Measurements from ENCODE around the gene APOF. TPM values are rescaled to one million over a fixed set of nuclear protein-coding genes. Genes with fewer than 3 reads are reported as not detected.

The APOF gene
- total RNA-seq, 1 experiment from 2014 or later = not detected

DNA sequence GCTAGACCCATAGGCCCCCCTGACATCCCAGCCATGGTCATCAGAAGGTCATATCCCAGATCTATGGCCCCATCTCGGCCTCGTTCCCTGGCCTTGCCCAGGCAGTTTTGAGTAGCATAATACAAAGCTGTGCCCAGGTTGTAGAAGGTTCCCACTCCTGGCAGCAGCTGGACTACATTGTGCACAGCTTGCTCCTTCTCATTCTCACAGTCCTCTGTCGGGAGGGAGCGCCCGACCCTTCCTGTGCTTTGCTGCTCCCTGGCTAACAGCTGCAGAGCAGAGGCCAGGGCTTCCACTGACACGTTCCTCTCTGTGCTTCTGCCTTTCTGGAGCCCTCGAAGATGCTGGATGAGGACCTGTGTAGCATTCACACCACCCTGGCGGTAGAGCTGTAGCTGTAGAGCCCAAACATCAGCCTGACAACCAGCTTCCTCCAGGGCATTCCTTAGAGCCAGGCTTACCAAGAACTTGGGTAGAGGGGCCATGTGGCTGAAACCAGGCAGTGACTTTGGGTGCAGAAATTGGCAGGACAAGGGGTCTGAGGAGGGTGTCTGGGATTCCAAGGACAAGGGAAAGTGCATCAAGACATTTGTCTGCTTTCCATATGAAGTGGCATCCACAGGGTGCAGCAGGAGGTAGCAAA lies 1.0 kb downstream of the APOF start:
- H3K9me3 Mint-ChIP-seq (ENCODE audit: low read depth, unreplicated experiment) = no peaks in the 10 kb centered on the region
- CTCF ChIA-PET = no interaction called here
- no peaks in the 10 kb centered on the region for H3K27me3 Mint-ChIP-seq (ENCODE audit: unreplicated experiment)
- TF ChIP-seq, protein P1, sequence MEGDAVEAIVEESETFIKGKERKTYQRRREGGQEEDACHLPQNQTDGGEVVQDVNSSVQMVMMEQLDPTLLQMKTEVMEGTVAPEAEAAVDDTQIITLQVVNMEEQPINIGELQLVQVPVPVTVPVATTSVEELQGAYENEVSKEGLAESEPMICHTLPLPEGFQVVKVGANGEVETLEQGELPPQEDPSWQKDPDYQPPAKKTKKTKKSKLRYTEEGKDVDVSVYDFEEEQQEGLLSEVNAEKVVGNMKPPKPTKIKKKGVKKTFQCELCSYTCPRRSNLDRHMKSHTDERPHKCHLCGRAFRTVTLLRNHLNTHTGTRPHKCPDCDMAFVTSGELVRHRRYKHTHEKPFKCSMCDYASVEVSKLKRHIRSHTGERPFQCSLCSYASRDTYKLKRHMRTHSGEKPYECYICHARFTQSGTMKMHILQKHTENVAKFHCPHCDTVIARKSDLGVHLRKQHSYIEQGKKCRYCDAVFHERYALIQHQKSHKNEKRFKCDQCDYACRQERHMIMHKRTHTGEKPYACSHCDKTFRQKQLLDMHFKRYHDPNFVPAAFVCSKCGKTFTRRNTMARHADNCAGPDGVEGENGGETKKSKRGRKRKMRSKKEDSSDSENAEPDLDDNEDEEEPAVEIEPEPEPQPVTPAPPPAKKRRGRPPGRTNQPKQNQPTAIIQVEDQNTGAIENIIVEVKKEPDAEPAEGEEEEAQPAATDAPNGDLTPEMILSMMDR (IDR thresholded peaks at IDR 0.05; ENCODE audit: unreplicated experiment) = no peak
- DNase-seq = no peak
- H3K27ac Mint-ChIP-seq (ENCODE audit: unreplicated experiment) = peak overlapping the region; percentile 63
- BruUV-seq (replicated peaks) = no TSS peak
- intact Hi-C loops (cut with micrococcal nuclease; ENCODE audit: unreplicated experiment) = loop anchor here (10.0 kb wide), 1 partner anchor 103 kb away; the partner anchor contains the start of gene SPRYD4
- H3K36me3 Mint-ChIP-seq (ENCODE audit: insufficient read depth, unreplicated experiment) = peaks cover 30% of the 10 kb centered on the region
- H3K4me3 Mint-ChIP-seq (ENCODE audit: low read depth, unreplicated experiment) = peak overlapping the region; percentile 89
- H3K4me1 Mint-ChIP-seq (ENCODE audit: low read depth, unreplicated experiment) = peaks cover 8% of the 10 kb centered on the region

DNA sequence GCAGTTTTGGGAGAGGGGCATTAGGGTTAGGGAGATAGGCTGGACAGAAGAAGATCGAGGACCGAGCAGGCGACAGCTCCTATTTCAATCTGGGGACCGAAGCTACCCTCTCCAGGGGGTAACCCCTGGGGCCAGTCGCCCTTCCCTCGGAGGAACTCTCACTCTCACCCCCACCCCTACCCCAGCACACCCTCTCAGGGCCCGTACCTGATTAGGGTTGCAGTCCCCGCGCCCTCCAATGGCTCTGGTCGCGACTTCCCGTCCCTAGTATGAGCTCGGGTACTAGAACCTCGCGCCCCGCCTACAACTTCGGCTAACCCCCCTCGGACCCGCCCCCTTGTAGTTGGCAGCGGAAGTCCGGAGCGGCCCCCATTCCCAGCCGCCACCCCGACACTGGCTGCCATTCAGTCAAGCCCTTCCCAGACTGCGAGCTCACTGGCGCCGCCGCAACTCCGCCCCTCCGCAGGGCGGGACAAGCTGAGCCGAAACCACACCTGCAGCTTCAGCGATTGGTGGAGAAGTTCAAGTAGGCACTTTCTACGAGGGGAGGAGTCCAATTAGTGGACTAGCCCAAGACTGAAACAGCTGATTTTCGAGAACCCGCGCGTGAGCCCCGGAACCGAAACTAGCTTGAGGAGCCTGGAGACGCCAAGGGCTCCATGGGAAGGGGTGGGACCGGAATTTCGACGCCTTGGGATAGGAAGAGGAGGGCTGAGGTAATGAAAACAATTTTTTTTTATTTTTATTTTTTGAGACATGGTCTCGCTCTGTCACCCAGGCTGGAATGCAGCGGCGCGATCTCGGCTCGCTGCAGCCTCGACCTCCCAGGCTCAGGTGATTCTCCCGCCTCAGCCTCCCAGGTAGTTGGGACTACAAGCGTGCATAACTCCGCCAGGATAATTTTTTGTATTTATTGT lies 2.5 kb downstream of the APOF start, which contains the start of gene STAT2:
STAT2 (minus strand) TSS at position 257 of the 917 bp plus-strand sequence. CDS start 3,536 bp downstream, outside the sequence.
- CTCF ChIA-PET = interaction anchor here (0.5 to 2.8 kb wide), 12 partner anchors 14 to 363 kb away, joined by 3 to 20 read pairs (median 3); partner anchors contain the start of genes CNPY2, ESYT1, PAN2 and RNF41
- Mint-ChIP-seq H3K4me3 (ENCODE audit: low read depth, unreplicated experiment) (peak within 1 kb of the TSS; percentile 89), H3K27ac (ENCODE audit: unreplicated experiment) (peak within 1 kb of the TSS; percentile 63), H3K36me3 (ENCODE audit: insufficient read depth, unreplicated experiment) (peaks cover 41% of the 10 kb centered on the region), H3K9me3 (ENCODE audit: low read depth, unreplicated experiment) (no peaks in the 10 kb centered on the region), H3K27me3 (ENCODE audit: unreplicated experiment) (no peaks in the 10 kb centered on the region), H3K4me1 (ENCODE audit: low read depth, unreplicated experiment) (peaks cover 8% of the 10 kb centered on the region)
- DNase-seq = peak; percentile 99
- intact Hi-C loops (cut with micrococcal nuclease; ENCODE audit: unreplicated experiment) = loop anchor here (10.0 kb wide), 1 partner anchor 105 kb away; the partner anchor contains the start of gene SPRYD4
- BruUV-seq (replicated peaks) = no TSS peak
- TF ChIP-seq, protein P1 (IDR thresholded peaks at IDR 0.05; ENCODE audit: unreplicated experiment) = no peak

DNA sequence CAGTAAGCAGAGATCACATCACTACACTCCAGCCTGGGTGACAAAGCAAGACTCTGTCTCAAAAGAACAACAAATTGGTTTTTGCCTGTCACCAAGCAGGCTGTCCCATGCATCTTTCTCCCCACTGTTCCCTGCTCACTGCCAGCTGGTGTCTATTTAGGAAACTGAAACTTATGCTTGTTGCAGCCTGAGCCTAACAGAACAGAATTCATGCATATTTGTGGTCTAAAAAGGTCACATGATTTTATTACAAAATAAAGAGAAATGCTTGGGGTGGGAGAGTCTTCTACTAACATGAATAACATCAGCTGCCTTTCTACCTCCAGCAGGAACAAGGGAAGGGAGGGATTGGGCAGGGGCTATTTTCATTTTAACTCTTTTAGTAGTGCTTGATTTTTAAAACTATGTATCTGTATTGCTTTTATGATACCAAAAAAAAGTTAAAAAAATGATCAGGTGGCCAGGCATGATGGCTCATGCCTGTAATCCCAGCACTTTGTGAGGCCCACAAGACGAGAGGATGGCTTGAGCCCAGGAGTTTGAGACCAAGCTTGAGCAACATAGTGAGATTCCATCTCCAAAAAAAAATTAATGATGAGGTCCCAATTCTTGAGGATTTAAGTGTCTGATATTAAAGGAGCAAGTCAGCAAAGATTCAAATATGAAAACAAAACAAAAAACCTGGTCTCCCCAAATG lies 3.7 kb downstream of the APOF start:
- Mint-ChIP-seq H3K27me3 (ENCODE audit: unreplicated experiment) (no peaks in the 10 kb centered on the region), H3K27ac (ENCODE audit: unreplicated experiment) (peak overlapping the region; percentile 63), H3K4me1 (ENCODE audit: low read depth, unreplicated experiment) (peaks cover 8% of the 10 kb centered on the region), H3K36me3 (ENCODE audit: insufficient read depth, unreplicated experiment) (peaks cover 50% of the 10 kb centered on the region), H3K9me3 (ENCODE audit: low read depth, unreplicated experiment) (no peaks in the 10 kb centered on the region), H3K4me3 (ENCODE audit: low read depth, unreplicated experiment) (peak overlapping the region; percentile 89)
- intact Hi-C loops (cut with micrococcal nuclease; ENCODE audit: unreplicated experiment) = no loop called here
- BruUV-seq (replicated peaks) = no TSS peak
- TF ChIP-seq, protein P1 (IDR thresholded peaks at IDR 0.05; ENCODE audit: unreplicated experiment) = no peak
- CTCF ChIA-PET = interaction anchor here (0.7 to 2.8 kb wide), 5 partner anchors 14 to 1971 kb away, joined by 4 to 20 read pairs (median 12); partner anchors contain the start of genes CNPY2 and PAN2
- DNase-seq = no peak

DNA sequence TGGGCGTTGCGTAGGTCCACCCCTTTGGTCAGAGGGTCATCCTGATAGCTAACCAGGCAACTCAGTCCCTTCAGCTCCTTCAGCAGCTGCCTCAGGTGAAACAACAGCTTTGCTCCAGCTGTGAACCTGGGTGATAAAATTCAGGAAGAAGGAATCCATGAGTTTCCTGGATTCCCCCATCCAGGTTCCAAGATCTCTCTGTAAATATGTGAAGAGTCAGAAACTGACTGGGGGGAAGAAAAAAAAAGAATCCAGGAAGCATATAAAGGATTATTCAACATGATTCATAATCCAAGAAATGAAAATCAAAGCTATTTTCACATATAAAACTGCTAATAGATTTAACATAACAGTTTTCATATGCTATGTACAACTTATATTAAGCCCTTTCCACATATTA lies 11.3 kb downstream of the APOF start:
- CTCF ChIA-PET = interaction anchor here (0.6 to 0.9 kb wide), 2 partner anchors 42 to 113 kb away, joined by 3 to 4 read pairs; no protein-coding TSS in a partner anchor
- Mint-ChIP-seq H3K27me3 (ENCODE audit: unreplicated experiment) (no peaks in the 10 kb centered on the region), H3K9me3 (ENCODE audit: low read depth, unreplicated experiment) (no peaks in the 10 kb centered on the region), H3K4me3 (ENCODE audit: low read depth, unreplicated experiment) (no peak overlapping the region), H3K27ac (ENCODE audit: unreplicated experiment) (no peak overlapping the region), H3K4me1 (ENCODE audit: low read depth, unreplicated experiment) (no peaks in the 10 kb centered on the region), H3K36me3 (ENCODE audit: insufficient read depth, unreplicated experiment) (peaks cover 51% of the 10 kb centered on the region)
- no peak for DNase-seq
- BruUV-seq (replicated peaks) = no TSS peak
- TF ChIP-seq, protein P1 (IDR thresholded peaks at IDR 0.05; ENCODE audit: unreplicated experiment) = no peak
- intact Hi-C loops (cut with micrococcal nuclease; ENCODE audit: unreplicated experiment) = no loop called here
